Endothelial cell of umbilical vein (primary cell): Measurements from ENCODE around the gene CHMP1B. TPM values are rescaled to one million over a fixed set of nuclear protein-coding genes. Genes with fewer than 3 reads are reported as not detected.

Source experiments
- BruUV-seq: library from RNA; stranded (reverse); fragments of 400-500 nt; replicated peaks from 2 replicates; lab custom pipeline; 2021; lab: Mats Ljungman, UMichigan
- CTCF ChIA-PET: fragments of 300-600, 350-600 bp; sonication (Branson Sonifier 250); formaldehyde crosslinking; loops from one replicate; lab custom pipeline; 2021; ENCODE audit warnings: antibody characterized with exemption, inconsistent platforms; lab: Charles Lee
- POLR2A ChIA-PET: fragments of 300-600, 350-600 bp; sonication (Branson Sonifier 250); formaldehyde crosslinking; loops from one replicate; lab custom pipeline; 2021; ENCODE audit warnings: antibody characterized with exemption, inconsistent platforms; lab: Charles Lee
- DNase-seq: peaks from one replicate; pipeline ENCODE4 v3.0.0-alpha.2; 2011; ENCODE audit warnings: low read depth, low spot score
- FAIRE-seq: peaks from 2 replicates; lab custom pipeline; 2011; peaks lifted over from hg19 to GRCh38; lab: Jason Lieb, UNC
- H2AFZ ChIP-seq: 2 replicates; pipeline ENCODE4 v1.6.0; 2012; ENCODE audit warnings: low read depth, low read length, control low read depth, inconsistent platforms
- H3K27ac ChIP-seq: 2 replicates; pipeline ENCODE4 v1.5.1; 2011; ENCODE audit warnings: low read depth, mild to moderate bottlenecking, control low read depth, low read length, moderate library complexity; ENCODE audit not compliant: insufficient read depth
- H3K27me3 ChIP-seq, 2 experiments: 2 replicates each; pipeline versions ENCODE4 v1.6.0 to v1.6.1; 2011; ENCODE audit warnings: low read length in 2 of 2, mixed read lengths in 1 of 2; ENCODE audit not compliant: control insufficient read depth in 2 of 2, insufficient read depth in 2 of 2
- H3K36me3 ChIP-seq, 2 experiments: 2 replicates in 1 of 2; 3 replicates in 1 of 2; pipeline ENCODE4 v1.5.1; 2011; ENCODE audit warnings: low read length in 2 of 2, mild to moderate bottlenecking in 1 of 2, moderate library complexity in 1 of 2; ENCODE audit not compliant: control insufficient read depth in 2 of 2, insufficient read depth in 2 of 2; ENCODE audit errors: extremely low read depth in 1 of 2
- H3K4me1 ChIP-seq: 3 replicates; pipeline ENCODE4 v1.5.1; 2011; ENCODE audit warnings: mild to moderate bottlenecking, low read length; ENCODE audit not compliant: control insufficient read depth, insufficient read depth; ENCODE audit errors: extremely low read depth
- H3K4me2 ChIP-seq: 2 replicates; pipeline ENCODE4 v1.6.1; 2011; ENCODE audit warnings: low read length, control low read depth, mixed read lengths; ENCODE audit not compliant: insufficient read depth
- H3K4me3 ChIP-seq, 3 experiments: fragments of 200-600 bp in 1 of 3; sonication (generic), shearing (Covaris generic) in 1 of 3; replicated peaks in 1 of 3; 2 replicates each; pipeline ENCODE4 v1.5.1; 2011 to 2016; ENCODE audit warnings: control low read depth in 3 of 3, low read length in 3 of 3, mild to moderate bottlenecking in 2 of 3, inconsistent platforms in 1 of 3, low read depth in 1 of 3, moderate library complexity in 1 of 3; ENCODE audit not compliant: insufficient read depth in 1 of 3
- H3K79me2 ChIP-seq: 2 replicates; pipeline ENCODE4 v1.6.0; 2012; ENCODE audit warnings: low read length, inconsistent platforms; ENCODE audit not compliant: control insufficient read depth, insufficient read depth
- H3K9ac ChIP-seq: replicated peaks from 2 replicates; pipeline ENCODE3; 2011; ENCODE audit warnings: low read length, control low read depth; ENCODE audit not compliant: insufficient read depth; ENCODE audit errors: extremely low read depth
- H3K9me1 ChIP-seq: replicated peaks from 3 replicates; pipeline ENCODE4 v1.6.0; 2011; ENCODE audit warnings: mild to moderate bottlenecking, low read length; ENCODE audit not compliant: control insufficient read depth, insufficient read depth; ENCODE audit errors: extremely low read depth
- H3K9me3 ChIP-seq: replicated peaks from 2 replicates; pipeline ENCODE4 v1.5.1; 2012; ENCODE audit warnings: low read length, inconsistent platforms; ENCODE audit not compliant: control insufficient read depth, insufficient read depth
- H4K20me1 ChIP-seq: replicated peaks from 2 replicates; pipeline ENCODE3; 2011; ENCODE audit warnings: mild to moderate bottlenecking, low read length; ENCODE audit not compliant: control insufficient read depth, insufficient read depth; ENCODE audit errors: extremely low read depth
- GATA2 ChIP-seq: IDR thresholded peaks from 2 replicates; pipeline ENCODE4 v1.7.0; 2011; ENCODE audit warnings: low read depth, mild to moderate bottlenecking, moderate library complexity, mixed read lengths, low read length; ENCODE audit not compliant: insufficient read length, insufficient read depth
- JUN ChIP-seq: IDR thresholded peaks from 2 replicates; pipeline ENCODE4 v1.6.1; 2011; ENCODE audit warnings: borderline replicate concordance, low read depth; ENCODE audit not compliant: insufficient read length, insufficient read depth
- MAX ChIP-seq: IDR thresholded peaks from 2 replicates; pipeline ENCODE4 v1.6.1; 2011; ENCODE audit not compliant: insufficient read depth, insufficient read length
- MYC ChIP-seq: IDR thresholded peaks from one replicate; pipeline ENCODE4 v1.6.1; 2011; ENCODE audit warnings: mild to moderate bottlenecking, low read depth, low read length
- dilution Hi-C: fragments of 300-500 bp; cut with MboI; formaldehyde crosslinking; loops from one replicate; pipeline ENCODE4 v1.15.0; 2019; ENCODE audit warnings: low sequenced_read_pairs; ENCODE audit not compliant: extremely low pct_ligation_motif_present
- intact Hi-C: fragments of 100-400 bp; cut with micrococcal nuclease; formaldehyde crosslinking; loops from one replicate; pipeline ENCODE4 v1.10.0; 2022
- polyA plus RNA-seq, 4 experiments: library from polyadenylated mRNA; depleted of rRNA in 3 of 4; stranded (reverse) in 3 of 4; unstranded in 1 of 4; fragments of >200 nt; gene quantifications; 2 replicates each; pipeline versions ENCODE4 v1.2.1 to v1.2.3, GENCODE V29; 2011 to 2012; ENCODE audit warnings: missing spikeins in 1 of 4
- total RNA-seq: library from RNA; stranded (reverse); gene quantifications from 2 replicates; pipeline ENCODE4 v1.2.3, GENCODE V29; 2021

The CHMP1B gene
- total and polyA plus RNA-seq, 2 donors (not counting 3 experiments of a cell fraction or from before 2014, with no cell fraction given): 24.0 to 27.0 TPM

GRCh38 chr18:11830585-11830984 is 20.6 kb upstream of the CHMP1B start:
- H3K27ac ChIP-seq: no peak overlapping the region
- no peaks in the 10 kb centered on the region for H3K9me1 ChIP-seq
- no TSS peak for BruUV-seq
- dilution Hi-C loops: no loop called here
- CTCF ChIA-PET: no interaction called here
- DNase-seq (no peak), FAIRE-seq (no peak)
- TF ChIP-seq MAX: no peak
- no peak for TF ChIP-seq GATA2
- no peak for TF ChIP-seq JUN
- TF ChIP-seq MYC: no peak
- H3K9ac ChIP-seq: no peak overlapping the region
- H3K4me1 ChIP-seq: no peaks in the 10 kb centered on the region
- H3K9me3 ChIP-seq: no peaks in the 10 kb centered on the region
- H3K4me3 ChIP-seq: no peak overlapping the region
- no peak overlapping the region for H2AFZ ChIP-seq
- H3K4me2 ChIP-seq: no peak overlapping the region
- no peaks in the 10 kb centered on the region for H3K27me3 ChIP-seq
- H4K20me1 ChIP-seq: no peaks in the 10 kb centered on the region
- intact Hi-C loops: no loop called here
- no peaks in the 10 kb centered on the region for H3K36me3 ChIP-seq
- POLR2A ChIA-PET: no interaction called here
- H3K79me2 ChIP-seq: no peaks in the 10 kb centered on the region

- Histone ChIP-seq H4K20me1 (no peaks in the 10 kb centered on the region), H3K4me1 (no peaks in the 10 kb centered on the region), H2AFZ (no peak overlapping the region), H3K9me3 (no peaks in the 10 kb centered on the region), H3K79me2 (no peaks in the 10 kb centered on the region), H3K27ac (no peak overlapping the region), H3K9ac (no peak overlapping the region), H3K36me3 (no peaks in the 10 kb centered on the region), H3K27me3 (no peaks in the 10 kb centered on the region), H3K9me1 (no peaks in the 10 kb centered on the region), H3K4me2 (no peak overlapping the region), H3K4me3 (no peak overlapping the region)
- dilution Hi-C loops: no loop called here
- FAIRE-seq: no peak
- intact Hi-C loops: no loop called here
- DNase-seq: no peak
- no TSS peak for BruUV-seq
- TF ChIP-seq JUN (no peak), GATA2 (no peak)
- POLR2A ChIA-PET: no interaction called here
- CTCF ChIA-PET: no interaction called here
These were observed 19.3 kb upstream of the CHMP1B start for GRCh38 chr18:11831921-11832320.
